Measurements from ENCODE around the gene FHL3. TPM values are rescaled to one million over a fixed set of nuclear protein-coding genes. Genes with fewer than 3 reads are reported as not detected.

FHL3 gene
- total RNA-seq, 1 donor from 2014 or later: 27.9 TPM

GRCh38 chr1:37951783-37952624 lies 53.3 kb downstream of the FHL3 start:
- ATAC-seq: no peak
- intact Hi-C loops (cut with DNase I): no loop called here
- peak; percentile 30 for DNase-seq (ENCODE audit: low spot score)

DNA sequence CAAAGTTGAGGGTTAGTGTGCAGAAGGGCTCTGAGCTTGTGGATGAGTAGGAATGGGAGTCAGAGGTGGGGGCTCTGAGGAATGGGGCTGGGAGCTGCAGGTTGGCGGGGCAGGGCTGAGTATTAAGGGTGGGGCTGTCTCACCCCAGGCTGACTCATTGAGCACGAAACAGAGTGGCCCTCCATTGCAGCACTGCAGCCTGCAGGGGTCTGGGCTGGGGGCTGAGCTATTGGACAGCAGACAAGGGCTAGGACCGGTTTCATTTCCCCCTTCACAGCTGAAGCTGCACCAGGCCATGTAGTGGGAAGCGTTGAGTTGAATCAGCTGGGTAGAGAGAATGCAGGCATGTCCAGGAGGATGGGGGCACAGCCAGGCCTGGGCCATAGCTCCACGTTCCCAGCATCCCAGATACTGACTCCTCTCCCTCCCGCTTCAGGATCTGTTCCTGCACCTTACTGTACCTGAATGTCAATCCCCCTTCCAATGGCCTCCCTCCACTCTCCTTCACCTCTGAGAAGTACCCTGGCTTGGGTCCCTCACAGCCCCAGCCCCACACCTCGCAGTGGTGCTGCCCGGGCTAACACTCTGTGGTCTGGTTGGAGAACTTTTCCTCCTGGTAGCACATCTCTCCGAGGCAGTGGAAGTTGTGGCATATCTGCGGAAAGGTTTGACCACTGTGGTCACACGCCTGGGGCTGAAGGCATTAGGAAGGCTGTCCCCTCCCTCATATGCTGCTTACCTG lies 54.1 kb downstream of the FHL3 start:
- DNase-seq (ENCODE audit: low spot score): no peak
- intact Hi-C loops (cut with DNase I): no loop called here
- no peak for ATAC-seq

DNA sequence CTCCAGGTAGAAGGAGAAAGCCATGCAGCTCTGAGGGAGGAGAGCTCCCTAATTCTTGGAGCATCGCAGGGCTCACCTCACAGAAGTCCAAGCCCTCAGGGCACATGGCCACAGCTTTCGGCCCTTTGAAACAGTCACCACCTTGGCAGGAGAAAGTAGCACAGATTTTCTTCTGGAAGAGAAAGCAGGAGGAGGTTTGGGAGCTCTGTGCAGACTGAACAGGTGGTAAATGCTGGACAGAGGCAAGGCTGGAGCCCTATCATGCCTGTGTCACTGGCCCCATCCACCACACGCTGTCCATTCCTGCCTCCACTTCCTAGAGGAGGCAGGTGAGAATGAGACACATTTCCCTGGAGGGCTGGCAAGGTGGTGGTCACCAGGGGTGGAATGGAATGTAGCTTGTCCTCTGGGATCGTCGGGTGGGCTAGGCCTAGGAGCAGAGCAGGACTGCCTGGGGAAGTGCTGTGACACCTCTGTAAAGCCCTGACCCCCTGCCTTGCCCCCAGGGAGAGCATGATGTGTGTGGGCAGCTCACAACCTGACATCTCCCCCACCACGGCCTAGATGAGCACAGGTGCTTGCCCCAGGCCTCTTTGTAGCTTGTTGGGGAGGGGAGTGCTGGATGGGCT lies 55.7 kb downstream of the FHL3 start:
- no peak for DNase-seq (ENCODE audit: low spot score)
- intact Hi-C loops (cut with DNase I): loop anchor here (5.0 kb wide), 1 partner anchor 1418 kb away; no protein-coding TSS in a partner anchor
- ATAC-seq: no peak

DNA sequence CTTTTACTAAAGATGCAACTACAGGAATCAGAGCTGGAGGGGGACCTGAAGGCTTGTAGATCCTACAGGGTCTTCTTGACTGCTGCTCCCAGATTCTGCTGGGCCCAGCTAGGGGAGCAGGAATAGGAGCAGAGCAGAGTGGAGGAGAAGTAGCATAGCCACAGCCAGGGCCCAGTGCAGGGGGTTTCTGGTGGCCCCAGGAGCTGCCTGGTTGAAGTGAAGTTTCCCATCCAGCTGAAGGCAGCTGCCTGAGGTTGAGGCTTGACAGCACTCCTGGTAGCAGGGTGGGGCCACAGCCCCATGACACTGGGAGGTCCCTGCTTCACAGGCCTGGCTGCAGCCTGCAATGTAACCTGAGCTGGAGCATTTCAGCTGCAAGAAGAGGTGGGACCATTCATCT lies 56.5 kb downstream of the FHL3 start:
- intact Hi-C loops (cut with DNase I): loop anchor here (5.0 kb wide), 1 partner anchor 1418 kb away; no protein-coding TSS in a partner anchor
- ATAC-seq (no peak), DNase-seq (ENCODE audit: low spot score) (no peak)

- DNase-seq (ENCODE audit: low spot score): no peak
- intact Hi-C loops (cut with DNase I): loop anchor here (5.0 kb wide), 1 partner anchor 1419 kb away; no protein-coding TSS in a partner anchor
- ATAC-seq: no peak
Measured at GRCh38 chr1:37948166-37948565, 57.1 kb downstream of the FHL3 start.

- DNase-seq (ENCODE audit: low spot score) (no peak), ATAC-seq (no peak)
- intact Hi-C loops (cut with DNase I): loop anchor here (5.0 kb wide), 1 partner anchor 1420 kb away; no protein-coding TSS in a partner anchor
Measured at GRCh38 chr1:37947364-37947763, 58.0 kb downstream of the FHL3 start.

Other genes starting within 250 kb of the FHL3 start
- 1.6 TPM for gene EPHA10, start 240.4 kb downstream of the FHL3 start, total RNA-seq
- gene MANEAL, start 211.7 kb downstream of the FHL3 start, total RNA-seq: 2.3 TPM
- gene C1orf122, start 197.7 kb downstream of the FHL3 start, total RNA-seq: 30.3 TPM
- gene YRDC, start 197.3 kb downstream of the FHL3 start, total RNA-seq: 8.1 TPM
- 33.0 TPM for gene MTF1, start 145.9 kb downstream of the FHL3 start, total RNA-seq
- gene INPP5B, start 58.5 kb downstream of the FHL3 start, total RNA-seq: 44.4 TPM
- 47.9 TPM for gene SF3A3, start 15.5 kb downstream of the FHL3 start, total RNA-seq
- 32.6 TPM for gene UTP11, start 7.2 kb upstream of the FHL3 start, total RNA-seq
- gene POU3F1, start 41.3 kb upstream of the FHL3 start, total RNA-seq: 19.1 TPM

All from sciatic nerve (tissue), 2 donors.